HEK293 (cell line): Measurements from ENCODE around the gene SIGLEC12.

ENCODE experiments used
- CTCF ChIA-PET: fragments of 350-600 bp; formaldehyde crosslinking; extraction: SDS; loops from one replicate; lab custom pipeline; 2021; ENCODE audit warnings: antibody characterized with exemption; lab: Yijun Ruan, JAX
- POLR2A ChIA-PET: fragments of 300-600 bp; formaldehyde crosslinking; extraction: SDS; loops from one replicate; lab custom pipeline; 2020; ENCODE audit warnings: antibody characterized with exemption, inconsistent platforms; lab: Yijun Ruan, JAX
- H3K27ac ChIP-seq: fragments of 200-500 bp; sonication (Bioruptor generic); 2 replicates; pipeline ENCODE4 v1.5.1; 2014; ENCODE audit warnings: low read depth, low read length, control low read depth, inconsistent platforms; ENCODE audit errors: extremely low read depth
- H3K36me3 ChIP-seq, 2 experiments: fragments of 200-500 bp in 1 of 2; sonication (Bioruptor generic) in 1 of 2; 1 replicate in 1 of 2; 2 replicates in 1 of 2; pipeline ENCODE4 v1.5.1; 2014 to 2017; ENCODE audit warnings: inconsistent platforms in 2 of 2, low read length in 2 of 2; ENCODE audit not compliant: control insufficient read depth in 2 of 2, insufficient read depth in 1 of 2
- H3K4me1 ChIP-seq: fragments of 200-500 bp; sonication (Bioruptor generic); 2 replicates; pipeline ENCODE4 v1.5.1; 2014; ENCODE audit warnings: mild to moderate bottlenecking, low read length, inconsistent platforms; ENCODE audit not compliant: control insufficient read depth, insufficient read depth
- H3K4me3 ChIP-seq: 2 replicates; pipeline ENCODE4 v1.5.1; 2011; ENCODE audit warnings: low read depth, mild to moderate bottlenecking, control low read depth, low read length, moderate library complexity
- H3K9me3 ChIP-seq: fragments of 200-500 bp; sonication (Bioruptor generic); 2 replicates; pipeline ENCODE4 v1.5.1; 2014; ENCODE audit warnings: low read depth, low read length, inconsistent platforms; ENCODE audit not compliant: control insufficient read depth, insufficient read depth
- GFI1B ChIP-seq: fragments of 450-650 bp; formaldehyde crosslinking; IDR thresholded peaks from 2 replicates; pipeline ENCODE4 v1.5.1; 2016; ENCODE audit warnings: missing biosample characterization, missing genetic modification characterization
- GLIS2 ChIP-seq: fragments of 450-650 bp; formaldehyde crosslinking; IDR thresholded peaks from 2 replicates; pipeline ENCODE4 v1.5.1; 2016; ENCODE audit warnings: missing biosample characterization, missing genetic modification characterization
- REPIN1 ChIP-seq: fragments of 450-650 bp; formaldehyde crosslinking; IDR thresholded peaks from 2 replicates; pipeline ENCODE4 v1.5.1; 2017; ENCODE audit warnings: missing biosample characterization, missing genetic modification characterization, low read depth
- ZNF133 ChIP-seq: fragments of 450-650 bp; formaldehyde crosslinking; IDR thresholded peaks from 2 replicates; pipeline ENCODE4 v1.5.1; 2016; ENCODE audit warnings: missing biosample characterization, missing genetic modification characterization
- ZNF202 ChIP-seq: fragments of 450-650 bp; formaldehyde crosslinking; IDR thresholded peaks from 2 replicates; pipeline ENCODE4 v1.5.1; 2016; ENCODE audit warnings: missing biosample characterization, missing genetic modification characterization, borderline replicate concordance
- ZNF416 ChIP-seq: fragments of 450-650 bp; formaldehyde crosslinking; IDR thresholded peaks from 2 replicates; pipeline ENCODE4 v1.5.1; 2016; ENCODE audit warnings: missing biosample characterization, missing genetic modification characterization
- ZNF473 ChIP-seq: fragments of 450-650 bp; formaldehyde crosslinking; IDR thresholded peaks from 2 replicates; pipeline ENCODE4 v1.5.1; 2017; ENCODE audit warnings: missing biosample characterization, missing genetic modification characterization
- ZNF530 ChIP-seq: fragments of 450-650 bp; formaldehyde crosslinking; IDR thresholded peaks from 2 replicates; pipeline ENCODE4 v1.5.1; 2016; ENCODE audit warnings: low read depth, missing biosample characterization, missing genetic modification characterization
- ZNF560 ChIP-seq: fragments of 450-650 bp; formaldehyde crosslinking; IDR thresholded peaks from 2 replicates; pipeline ENCODE4 v1.5.1; 2017; ENCODE audit warnings: missing biosample characterization, missing genetic modification characterization, borderline replicate concordance
- ZNF600 ChIP-seq: fragments of 450-650 bp; formaldehyde crosslinking; IDR thresholded peaks from 2 replicates; pipeline ENCODE4 v1.5.1; 2016; ENCODE audit warnings: missing biosample characterization, missing genetic modification characterization
- ZNF658 ChIP-seq: fragments of 450-650 bp; formaldehyde crosslinking; IDR thresholded peaks from 2 replicates; pipeline ENCODE4; 2016; ENCODE audit warnings: missing biosample characterization, missing genetic modification characterization
- ZNF701 ChIP-seq: fragments of 450-650 bp; formaldehyde crosslinking; IDR thresholded peaks from 2 replicates; pipeline ENCODE4 v1.5.1; 2016; ENCODE audit warnings: missing biosample characterization, missing genetic modification characterization
- ZNF76 ChIP-seq: fragments of 450-650 bp; formaldehyde crosslinking; IDR thresholded peaks from 2 replicates; pipeline ENCODE4; 2016; ENCODE audit warnings: low read depth, missing biosample characterization, missing genetic modification characterization, borderline replicate concordance
- ZSCAN16 ChIP-seq: fragments of 450-650 bp; formaldehyde crosslinking; IDR thresholded peaks from 2 replicates; pipeline ENCODE4 v1.5.1; 2016; ENCODE audit warnings: missing biosample characterization, missing genetic modification characterization
- ZXDB ChIP-seq: fragments of 450-650 bp; formaldehyde crosslinking; IDR thresholded peaks from 2 replicates; pipeline ENCODE4 v1.5.1; 2016; ENCODE audit warnings: missing biosample characterization, missing genetic modification characterization
- TF ChIP-seq, protein P1 (sequence below): fragments of 450-650 bp; formaldehyde crosslinking; IDR thresholded peaks from 2 replicates; pipeline ENCODE4 v1.5.1; 2016; ENCODE audit warnings: missing biosample characterization, missing genetic modification characterization
- TF ChIP-seq, protein P2 (sequence below): fragments of 450-650 bp; formaldehyde crosslinking; IDR thresholded peaks from 2 replicates; pipeline ENCODE4 v1.5.1; 2016; ENCODE audit warnings: missing biosample characterization, missing genetic modification characterization, borderline replicate concordance
- TF ChIP-seq, protein P3 (sequence below): fragments of 450-650 bp; formaldehyde crosslinking; IDR thresholded peaks from 2 replicates; pipeline ENCODE4; 2016; ENCODE audit warnings: missing biosample characterization, missing genetic modification characterization
- TF ChIP-seq, protein P4 (sequence below): fragments of 450-650 bp; formaldehyde crosslinking; IDR thresholded peaks from 2 replicates; pipeline ENCODE4 v1.5.0; 2017; ENCODE audit warnings: missing biosample characterization, missing genetic modification characterization, borderline replicate concordance

Gene SIGLEC12

DNA sequence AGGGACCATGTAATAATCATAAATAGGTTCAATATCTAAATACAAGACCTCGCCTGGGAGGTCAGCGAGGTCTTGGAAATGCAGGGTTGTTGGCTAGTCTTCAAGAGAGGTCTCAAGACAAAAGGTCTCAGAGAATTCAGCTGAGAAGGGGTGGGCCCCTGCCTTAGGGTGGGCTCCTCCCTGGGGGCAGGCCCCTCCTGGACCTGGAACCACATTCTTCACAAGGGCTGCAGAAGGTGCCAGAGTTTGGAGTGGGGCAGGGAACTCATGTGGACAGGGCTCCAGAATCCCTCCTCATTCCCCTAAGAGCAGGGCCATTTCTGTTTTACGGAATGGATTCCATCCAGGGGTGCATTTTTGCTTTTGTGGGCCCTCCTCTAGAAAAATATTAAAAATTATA, 13.1 kb downstream of the SIGLEC12 start:
- CTCF ChIA-PET: interaction anchor here (1.0 to 3.5 kb wide), 2 partner anchors 15 to 27 kb away, joined by 3 to 11 read pairs; no protein-coding TSS in a partner anchor
- Histone ChIP-seq H3K9me3 (no peaks in the 10 kb centered on the region), H3K4me1 (no peaks in the 10 kb centered on the region), H3K27ac (no peak overlapping the region), H3K4me3 (no peak overlapping the region), H3K36me3 (no peaks in the 10 kb centered on the region)
- TF ChIP-seq, protein P1, sequence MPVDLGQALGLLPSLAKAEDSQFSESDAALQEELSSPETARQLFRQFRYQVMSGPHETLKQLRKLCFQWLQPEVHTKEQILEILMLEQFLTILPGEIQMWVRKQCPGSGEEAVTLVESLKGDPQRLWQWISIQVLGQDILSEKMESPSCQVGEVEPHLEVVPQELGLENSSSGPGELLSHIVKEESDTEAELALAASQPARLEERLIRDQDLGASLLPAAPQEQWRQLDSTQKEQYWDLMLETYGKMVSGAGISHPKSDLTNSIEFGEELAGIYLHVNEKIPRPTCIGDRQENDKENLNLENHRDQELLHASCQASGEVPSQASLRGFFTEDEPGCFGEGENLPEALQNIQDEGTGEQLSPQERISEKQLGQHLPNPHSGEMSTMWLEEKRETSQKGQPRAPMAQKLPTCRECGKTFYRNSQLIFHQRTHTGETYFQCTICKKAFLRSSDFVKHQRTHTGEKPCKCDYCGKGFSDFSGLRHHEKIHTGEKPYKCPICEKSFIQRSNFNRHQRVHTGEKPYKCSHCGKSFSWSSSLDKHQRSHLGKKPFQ (tag by site-specific recombination): no peak
- TF ChIP-seq GFI1B: no peak
- TF ChIP-seq ZNF133 (tag by site-specific recombination): no peak
- no peak for TF ChIP-seq ZNF530
- no peak for TF ChIP-seq ZSCAN16 (tag by site-specific recombination)
- no peak for TF ChIP-seq ZNF416 (tag by site-specific recombination)
- TF ChIP-seq ZNF701 (tag by site-specific recombination): no peak
- no peak for TF ChIP-seq ZNF202 (tag by site-specific recombination)
- TF ChIP-seq ZNF560 (tag by site-specific recombination): no peak
- no peak for TF ChIP-seq ZNF76 (tag by site-specific recombination)
- TF ChIP-seq, protein P2, sequence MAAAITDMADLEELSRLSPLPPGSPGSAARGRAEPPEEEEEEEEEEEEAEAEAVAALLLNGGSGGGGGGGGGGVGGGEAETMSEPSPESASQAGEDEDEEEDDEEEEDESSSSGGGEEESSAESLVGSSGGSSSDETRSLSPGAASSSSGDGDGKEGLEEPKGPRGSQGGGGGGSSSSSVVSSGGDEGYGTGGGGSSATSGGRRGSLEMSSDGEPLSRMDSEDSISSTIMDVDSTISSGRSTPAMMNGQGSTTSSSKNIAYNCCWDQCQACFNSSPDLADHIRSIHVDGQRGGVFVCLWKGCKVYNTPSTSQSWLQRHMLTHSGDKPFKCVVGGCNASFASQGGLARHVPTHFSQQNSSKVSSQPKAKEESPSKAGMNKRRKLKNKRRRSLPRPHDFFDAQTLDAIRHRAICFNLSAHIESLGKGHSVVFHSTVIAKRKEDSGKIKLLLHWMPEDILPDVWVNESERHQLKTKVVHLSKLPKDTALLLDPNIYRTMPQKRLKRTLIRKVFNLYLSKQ (tag by site-specific recombination): no peak
- no peak for TF ChIP-seq ZXDB (tag by site-specific recombination)
- no peak for TF ChIP-seq ZNF473
- TF ChIP-seq, protein P3, sequence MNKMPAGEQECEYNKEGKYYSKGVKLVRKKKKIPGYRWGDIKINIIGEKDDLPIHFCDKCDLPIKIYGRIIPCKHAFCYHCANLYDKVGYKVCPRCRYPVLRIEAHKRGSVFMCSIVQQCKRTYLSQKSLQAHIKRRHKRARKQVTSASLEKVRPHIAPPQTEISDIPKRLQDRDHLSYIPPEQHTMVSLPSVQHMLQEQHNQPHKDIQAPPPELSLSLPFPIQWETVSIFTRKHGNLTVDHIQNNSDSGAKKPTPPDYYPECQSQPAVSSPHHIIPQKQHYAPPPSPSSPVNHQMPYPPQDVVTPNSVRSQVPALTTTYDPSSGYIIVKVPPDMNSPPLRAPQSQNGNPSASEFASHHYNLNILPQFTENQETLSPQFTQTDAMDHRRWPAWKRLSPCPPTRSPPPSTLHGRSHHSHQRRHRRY (tag by site-specific recombination): no peak
- no peak for TF ChIP-seq GLIS2 (tag by site-specific recombination)
- TF ChIP-seq, protein P4, sequence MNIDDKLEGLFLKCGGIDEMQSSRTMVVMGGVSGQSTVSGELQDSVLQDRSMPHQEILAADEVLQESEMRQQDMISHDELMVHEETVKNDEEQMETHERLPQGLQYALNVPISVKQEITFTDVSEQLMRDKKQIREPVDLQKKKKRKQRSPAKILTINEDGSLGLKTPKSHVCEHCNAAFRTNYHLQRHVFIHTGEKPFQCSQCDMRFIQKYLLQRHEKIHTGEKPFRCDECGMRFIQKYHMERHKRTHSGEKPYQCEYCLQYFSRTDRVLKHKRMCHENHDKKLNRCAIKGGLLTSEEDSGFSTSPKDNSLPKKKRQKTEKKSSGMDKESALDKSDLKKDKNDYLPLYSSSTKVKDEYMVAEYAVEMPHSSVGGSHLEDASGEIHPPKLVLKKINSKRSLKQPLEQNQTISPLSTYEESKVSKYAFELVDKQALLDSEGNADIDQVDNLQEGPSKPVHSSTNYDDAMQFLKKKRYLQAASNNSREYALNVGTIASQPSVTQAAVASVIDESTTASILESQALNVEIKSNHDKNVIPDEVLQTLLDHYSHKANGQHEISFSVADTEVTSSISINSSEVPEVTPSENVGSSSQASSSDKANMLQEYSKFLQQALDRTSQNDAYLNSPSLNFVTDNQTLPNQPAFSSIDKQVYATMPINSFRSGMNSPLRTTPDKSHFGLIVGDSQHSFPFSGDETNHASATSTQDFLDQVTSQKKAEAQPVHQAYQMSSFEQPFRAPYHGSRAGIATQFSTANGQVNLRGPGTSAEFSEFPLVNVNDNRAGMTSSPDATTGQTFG (tag by site-specific recombination): no peak
- TF ChIP-seq ZNF600 (tag by site-specific recombination): no peak
- TF ChIP-seq, all 188 proteins: peak for 0
- POLR2A ChIA-PET: no interaction called here

DNA sequence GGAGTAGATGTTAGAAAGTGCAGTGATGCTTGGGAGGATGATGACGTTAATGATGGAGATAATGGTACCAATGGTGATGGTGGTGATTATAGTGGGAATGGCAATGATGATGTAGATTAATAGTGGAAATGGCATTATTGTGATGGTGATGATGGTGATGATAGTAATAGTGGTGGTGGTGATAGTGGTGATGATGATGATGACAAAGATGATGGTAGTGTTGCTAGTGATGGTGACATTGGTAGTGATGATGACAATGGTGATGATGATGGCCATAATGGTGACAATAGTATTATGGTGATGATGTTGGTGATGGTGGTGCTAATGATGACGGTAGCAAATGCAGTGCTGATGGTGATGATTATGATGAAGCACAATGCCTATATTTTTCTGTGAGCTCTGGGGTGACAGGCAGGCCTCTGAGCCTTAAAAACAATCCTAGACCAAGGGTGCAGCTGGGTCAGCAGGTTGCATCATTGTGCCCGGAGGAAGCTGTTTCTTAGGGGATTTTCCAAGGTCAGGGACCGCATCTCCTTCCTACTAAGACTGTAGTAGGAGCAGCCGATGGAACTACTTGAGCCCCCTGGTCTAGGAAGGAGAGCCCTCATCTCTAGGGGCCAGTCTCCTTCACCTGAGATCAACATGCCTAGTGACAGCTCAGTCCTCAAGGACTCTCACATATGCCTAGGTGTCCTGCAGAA, 15.5 kb downstream of the SIGLEC12 start:
- Histone ChIP-seq H3K27ac (no peak overlapping the region), H3K36me3 (no peaks in the 10 kb centered on the region), H3K4me3 (no peak overlapping the region), H3K4me1 (no peaks in the 10 kb centered on the region), H3K9me3 (no peaks in the 10 kb centered on the region)
- ChIA-PET CTCF (interaction anchor here (0.7 to 3.5 kb wide), 5 partner anchors 29 to 292 kb away, joined by 3 to 11 read pairs (median 4); no protein-coding TSS in a partner anchor), POLR2A (no interaction called here)
- TF ChIP-seq ZNF658 (peak; percentile 72; the same call in 1 of the 2 replicates), REPIN1 (no peak)
